Stimulated activated CD4-positive, alpha-beta T cell treated with anti-CD3 and anti-CD28 coated beads, Interleukin-12 subunit alpha, Interleukin-12 subunit beta, amount 100 ng/mL, for 48 hours (primary cell): ENCODE measurements around the gene CCDC68.
"Not testable (repeated sequence)": the region's sequence is repeated elsewhere in the genome, so short reads cannot be mapped to it uniquely, and the experiment has no call there.

Source experiments
- DNase-seq, 3 donors: peaks; one replicate each; pipeline ENCODE4 v3.0.0-alpha.2; 2020; ENCODE audit warnings: low read depth in 2 of 3, low spot score in 1 of 3

CCDC68 gene

DNA sequence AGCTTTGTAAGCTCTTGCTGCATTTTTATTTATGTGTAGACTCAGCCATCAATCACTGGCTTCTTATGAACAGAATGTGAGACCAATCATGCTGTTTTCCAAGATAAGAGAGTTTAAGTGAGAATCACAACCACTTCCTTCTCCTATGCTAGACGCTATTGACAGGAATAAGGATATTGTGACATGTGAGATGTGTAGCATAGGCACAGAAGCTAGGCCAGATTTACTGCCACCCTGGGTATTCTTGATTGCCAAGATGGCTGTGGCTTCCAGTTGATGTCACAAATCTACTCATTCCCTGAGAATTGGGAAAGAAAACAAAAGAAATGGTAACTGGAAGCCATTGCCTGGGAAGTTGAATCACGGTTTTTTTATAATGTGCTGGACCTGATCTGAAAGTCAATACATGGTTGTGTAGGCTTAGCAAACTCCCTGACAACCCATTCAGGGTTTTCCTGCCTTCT is 81.1 kb downstream of the CCDC68 start:
- DNase-seq, result no peak

DNA sequence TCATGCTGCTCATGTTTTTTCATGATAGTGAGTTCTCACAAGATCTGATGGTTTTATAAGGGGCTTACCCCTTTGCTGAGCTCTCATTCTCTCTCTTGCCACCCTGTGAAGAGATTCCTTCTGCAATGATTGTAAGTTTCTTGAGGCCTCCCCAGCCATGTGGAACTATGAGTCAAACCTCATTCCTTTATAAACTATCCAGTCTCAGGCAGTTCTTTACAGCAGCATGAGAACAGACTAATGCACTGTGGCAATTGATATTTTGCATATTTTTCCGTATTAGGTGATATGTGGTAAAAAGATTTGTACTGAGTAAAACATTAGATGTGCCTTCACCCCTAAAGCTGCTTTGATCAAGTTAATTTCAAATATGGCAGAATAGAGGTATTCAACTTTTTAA is 82.2 kb downstream of the CCDC68 start:
- no peak for DNase-seq

DNA sequence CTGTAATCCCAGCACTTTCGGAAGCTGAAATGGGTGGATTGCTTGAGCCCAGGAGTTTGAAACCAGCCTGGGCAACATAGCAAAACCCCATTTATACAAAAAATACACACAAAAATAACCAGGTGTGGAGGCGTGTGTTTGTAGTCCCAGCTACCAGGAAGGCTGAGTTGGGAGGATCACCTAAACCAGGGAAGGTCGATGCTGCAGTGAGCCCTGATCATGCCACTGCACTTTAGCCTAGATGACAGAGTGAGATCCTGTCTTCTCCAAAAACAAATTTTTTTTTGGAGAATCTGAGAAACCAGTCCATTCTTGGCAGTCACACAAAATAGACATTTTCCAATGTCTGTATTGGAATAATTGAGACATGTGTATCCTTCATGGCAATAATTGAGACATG is 84.2 kb downstream of the CCDC68 start:
- no peak for DNase-seq

DNA sequence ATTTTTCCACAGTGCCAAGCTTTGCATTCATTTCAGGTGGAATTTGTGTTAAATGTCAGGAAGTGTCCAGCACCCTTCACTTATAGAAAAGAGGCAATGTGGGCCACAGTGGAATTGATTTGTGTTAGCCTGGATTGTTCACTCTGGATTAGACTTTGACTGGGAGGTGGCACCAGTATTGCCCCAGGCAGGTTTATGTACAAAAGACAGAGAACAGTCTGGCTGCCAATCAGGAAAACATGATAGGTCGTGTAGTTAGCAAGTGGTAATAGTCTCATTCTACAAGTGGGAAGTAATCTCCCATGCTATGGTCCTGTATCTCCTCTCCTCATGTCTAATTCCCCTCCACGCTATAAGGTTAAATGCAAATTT is 85.4 kb downstream of the CCDC68 start:
- DNase-seq, result no peak

DNA sequence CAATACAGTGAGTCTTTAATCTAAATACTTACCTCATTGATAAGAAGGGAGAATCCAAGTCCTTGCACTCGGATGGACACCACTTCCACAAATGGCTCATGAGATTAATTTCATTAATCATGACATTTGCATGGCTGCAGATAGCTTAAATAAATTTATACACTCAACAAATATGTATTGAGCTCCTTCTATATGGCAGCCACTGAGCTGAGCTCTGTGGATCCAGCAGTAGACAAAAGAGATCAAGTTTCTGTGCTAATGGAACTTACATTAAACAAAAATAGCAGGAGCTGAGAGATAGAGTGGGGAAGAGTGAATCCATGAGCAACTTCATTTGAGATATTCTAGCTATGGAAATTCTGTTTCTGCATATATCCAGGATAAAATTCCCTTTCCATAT is 86.6 kb downstream of the CCDC68 start:
- no peak for DNase-seq

DNA sequence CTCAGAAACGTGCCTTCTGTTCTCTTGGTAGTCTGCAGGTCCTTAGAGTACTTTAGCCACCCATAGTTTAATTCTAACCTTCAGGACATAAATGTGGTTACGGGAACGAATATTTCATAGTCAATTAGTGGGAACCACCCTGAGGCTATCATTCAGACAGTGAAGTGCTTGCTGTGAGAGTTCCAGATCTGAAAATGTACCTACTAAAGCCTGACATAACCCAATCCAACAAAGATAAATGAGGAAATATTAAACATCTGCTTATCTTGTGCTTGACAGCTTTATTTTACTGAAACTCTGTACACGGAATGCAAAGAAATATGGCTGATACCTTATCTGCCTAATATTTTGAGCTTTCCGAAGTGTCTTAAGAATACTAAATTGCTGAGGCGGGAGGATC is 88.0 kb downstream of the CCDC68 start:
- no peak for DNase-seq

DNA sequence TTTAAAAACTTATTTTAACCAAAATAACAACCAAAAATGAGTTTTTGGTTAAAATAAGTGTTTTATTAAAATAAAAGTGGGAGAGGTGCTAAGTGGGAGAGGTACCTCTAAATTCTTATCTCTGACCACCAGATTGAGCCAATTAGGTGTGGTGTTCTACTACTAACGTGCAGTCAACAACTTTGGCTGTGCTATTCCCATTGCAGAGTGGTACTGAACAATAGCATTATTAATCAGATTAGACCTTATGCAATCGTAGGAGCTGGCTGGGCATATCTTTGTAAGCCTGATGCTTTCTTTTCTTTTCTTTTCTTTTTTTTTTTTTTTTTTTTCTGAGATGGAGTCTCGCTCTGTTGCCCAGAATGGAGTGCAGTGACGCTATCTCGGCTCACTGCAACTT is 92.1 kb downstream of the CCDC68 start:
- no peak for DNase-seq

DNA sequence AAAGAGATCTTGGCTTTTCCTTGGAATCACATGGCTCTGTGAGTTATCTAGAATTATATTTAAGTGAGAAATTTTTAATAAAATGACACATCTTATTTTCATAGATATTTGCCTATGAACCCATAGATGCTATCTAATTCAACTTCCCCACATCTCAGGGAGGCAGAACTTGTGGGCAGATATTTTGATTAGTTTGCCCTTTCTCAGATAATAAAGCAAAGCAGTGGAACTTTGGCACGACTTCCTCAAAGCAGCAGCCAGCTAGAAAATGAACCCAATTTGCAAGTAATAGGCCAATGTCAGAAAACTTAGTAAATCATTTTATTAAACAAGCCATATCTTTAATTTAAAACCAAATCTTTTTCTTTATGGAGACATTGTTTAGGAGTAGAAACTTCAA is 98.3 kb downstream of the CCDC68 start:
- no peak for DNase-seq

DNA sequence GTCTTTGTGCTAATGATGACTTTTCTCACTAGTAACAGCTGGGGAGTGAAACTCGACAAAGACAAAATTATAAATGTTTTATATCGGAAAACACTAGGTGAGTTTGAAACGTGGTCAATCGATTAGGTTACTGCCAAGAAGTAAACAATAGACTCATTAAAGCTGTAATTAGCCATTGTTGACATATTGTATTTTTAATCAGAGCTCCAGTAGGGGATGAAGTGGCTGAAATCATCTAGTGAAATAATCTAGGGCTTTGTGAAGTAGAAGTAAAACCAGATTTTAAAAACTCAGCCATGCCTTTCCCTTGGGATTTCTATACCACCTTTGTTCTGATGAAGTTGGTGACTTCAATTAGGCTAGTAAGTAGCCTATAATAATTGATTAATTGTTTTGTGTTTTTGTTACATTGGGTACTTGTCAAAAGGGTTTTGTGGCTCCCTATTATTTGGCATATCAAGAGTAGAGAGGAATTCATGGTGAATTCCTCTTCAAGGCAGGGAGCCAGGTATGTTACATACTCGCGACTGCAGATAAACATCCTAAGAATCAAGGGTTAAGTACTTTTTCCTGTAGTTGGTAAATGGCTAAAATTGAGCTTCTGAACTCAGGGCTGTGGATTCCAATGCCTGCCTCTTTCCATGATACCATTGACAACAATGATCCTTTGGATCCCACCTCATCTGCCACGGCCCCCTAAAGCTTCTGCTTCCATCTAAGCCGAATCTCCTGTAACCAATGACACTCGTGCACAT is 99.4 kb downstream of the CCDC68 start:
- no peak for DNase-seq

DNA sequence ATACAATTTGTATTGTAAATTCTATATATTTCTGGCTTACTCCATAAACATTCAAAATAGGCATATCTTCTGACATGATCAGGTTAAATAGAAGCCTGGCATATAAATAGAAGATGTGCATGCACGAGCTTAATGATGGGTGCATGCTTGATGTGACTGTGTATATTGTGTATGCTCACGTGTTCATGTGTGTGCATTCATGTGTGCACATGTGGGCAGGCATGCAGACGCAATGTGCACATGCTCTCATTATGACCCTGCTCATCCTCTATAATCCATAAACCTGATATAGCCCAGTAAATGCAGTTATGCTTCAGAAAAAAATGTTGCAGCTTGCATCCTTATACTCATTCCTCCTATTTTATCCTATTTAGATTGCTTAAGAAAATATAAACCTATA is 101.8 kb downstream of the CCDC68 start:
- no peak for DNase-seq

DNA sequence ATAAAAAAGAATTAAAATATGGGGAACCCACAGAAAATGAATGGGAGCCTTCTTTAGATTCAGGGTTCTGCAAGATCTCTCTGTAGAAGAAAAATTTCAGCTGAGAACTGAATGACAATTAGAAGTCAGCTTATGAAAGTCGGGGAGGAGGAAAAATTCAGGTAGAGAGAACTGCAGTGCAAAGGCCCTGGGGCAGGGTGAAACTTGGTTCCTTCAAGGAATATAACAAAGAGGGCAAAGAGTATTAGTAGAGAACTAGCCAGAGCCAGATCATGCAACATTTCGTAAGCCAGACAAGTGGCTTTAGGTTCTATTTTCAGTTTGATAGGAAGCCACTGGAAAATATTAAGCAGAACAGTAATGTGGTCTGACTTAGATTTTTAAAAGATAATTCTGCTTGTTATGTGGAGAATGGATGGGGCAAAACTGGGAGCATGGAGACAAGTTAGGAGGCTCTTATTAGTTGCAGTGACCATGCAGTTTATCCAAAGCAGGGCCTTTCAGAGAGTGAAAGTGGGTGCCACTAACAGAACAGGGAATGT is 103.1 kb downstream of the CCDC68 start:
- DNase-seq, result no peak

DNA sequence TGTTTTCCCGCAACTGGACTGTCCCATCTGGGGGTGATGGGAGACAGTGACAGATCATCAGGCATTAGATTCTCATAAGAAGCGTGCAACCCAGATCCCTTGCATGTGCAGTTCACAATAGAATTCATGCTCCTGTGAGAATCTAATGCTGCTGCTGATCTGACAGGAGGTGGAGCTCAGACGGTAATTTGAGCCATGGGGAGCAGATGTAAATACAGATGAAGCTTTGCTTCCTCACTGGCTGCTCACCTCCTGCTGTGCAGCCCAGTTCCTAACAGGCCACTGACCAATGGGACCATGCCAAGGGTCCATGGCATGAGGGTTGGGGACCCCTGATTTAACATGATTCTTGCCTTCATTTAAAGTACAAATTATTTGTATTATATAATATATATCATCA is 104.2 kb downstream of the CCDC68 start:
- DNase-seq, result not testable (repeated sequence)

DNA sequence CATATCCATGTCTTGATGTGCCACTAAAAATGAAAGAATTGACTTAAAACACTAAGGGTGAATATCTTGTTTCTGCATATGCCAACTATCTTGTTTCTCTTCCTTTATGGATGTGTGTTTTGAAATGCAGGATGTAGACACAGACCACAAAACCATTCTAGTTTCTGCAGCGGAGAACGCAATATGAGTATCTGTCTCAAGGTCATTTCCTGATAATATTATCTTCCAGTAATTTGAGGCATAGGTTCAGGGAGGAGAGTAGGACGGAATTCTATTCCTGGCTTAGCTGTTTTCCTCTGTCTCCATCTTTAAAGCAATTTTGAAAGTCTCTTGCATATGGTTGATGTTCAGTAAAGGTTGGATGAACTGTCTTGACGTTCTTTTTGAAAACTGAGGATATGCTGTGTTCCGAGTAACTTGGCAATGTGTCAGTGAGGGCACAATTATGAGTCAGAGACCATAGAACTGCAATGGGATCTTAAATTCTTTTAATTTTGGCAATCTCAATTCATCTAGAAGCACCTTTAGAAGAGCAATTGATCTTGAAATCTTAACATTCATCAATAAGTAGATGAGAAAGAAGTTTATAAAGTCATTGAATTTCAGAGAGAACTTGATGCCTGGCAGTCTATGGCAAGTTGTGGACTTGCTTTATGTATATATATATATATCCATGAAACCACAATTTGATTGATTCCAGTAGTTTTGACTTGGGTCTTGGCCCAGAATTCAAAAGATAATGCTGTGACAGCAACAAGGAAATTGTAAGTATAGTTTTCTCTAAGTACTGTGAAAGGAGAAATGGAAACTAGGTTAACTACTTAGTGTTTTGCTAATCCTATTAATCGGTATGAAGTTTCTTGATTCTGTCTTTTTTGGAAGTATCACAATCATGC is 106.2 kb downstream of the CCDC68 start:
- no peak for DNase-seq
